ENCODE results near the gene BCO2.

GRCh38 chr11:112165049-112165448 lies 10.3 kb upstream of the BCO2 start:
- TF ChIP-seq CTCF (IDR thresholded peaks at IDR 0.05) (no peak), POLR2A (IDR thresholded peaks at IDR 0.05) (no peak)

Data from adrenal gland (tissue), 5 donors.